Activated naive CD8-positive, alpha-beta T cell treated with anti-CD3 and anti-CD28 coated beads for 36 hours (primary cell): Measurements from ENCODE around the gene DLG4. TPM values are rescaled to one million over a fixed set of nuclear protein-coding genes. Genes with fewer than 3 reads are reported as not detected.
"Not testable (repeated sequence)": the region's sequence is repeated elsewhere in the genome, so short reads cannot be mapped to it uniquely, and the experiment has no call there.

Source experiments
- DNase-seq: peaks from one replicate; pipeline ENCODE4 v3.0.0; 2021
- H3K27ac Mint-ChIP-seq: one replicate; pipeline ENCODE4 v1.8.0; 2022; ENCODE audit warnings: mild to moderate bottlenecking, moderate library complexity, mixed read lengths
- H3K27me3 Mint-ChIP-seq: one replicate; pipeline ENCODE4 v1.8.0; 2022; ENCODE audit warnings: mild to moderate bottlenecking, mixed read lengths
- H3K36me3 Mint-ChIP-seq: one replicate; pipeline ENCODE4 v1.8.0; 2021; ENCODE audit warnings: mild to moderate bottlenecking, mixed read lengths
- H3K4me1 Mint-ChIP-seq: one replicate; pipeline ENCODE4 v1.8.0; 2021; ENCODE audit warnings: mixed read lengths
- H3K4me3 Mint-ChIP-seq: one replicate; pipeline ENCODE4 v1.8.0; 2022; ENCODE audit warnings: mild to moderate bottlenecking, moderate library complexity, mixed read lengths
- H3K9me3 Mint-ChIP-seq: one replicate; pipeline ENCODE4 v1.8.0; 2022; ENCODE audit warnings: mixed read lengths
- total RNA-seq, 2 experiments: library from RNA; stranded (reverse); gene quantifications; one replicate each; pipeline ENCODE4 v1.2.3, GENCODE V29; 2021

The DLG4 gene
- total RNA-seq, 2 experiments from 2014 or later, result 8.9 to 9.8 TPM

GRCh38 chr17:7252176-7253043, 32.8 kb upstream of the DLG4 start, which contains the start of gene ELP5:
TSS of gene ELP5 (plus strand) at chr17:7252215. CDS start at chr17:7252551, 336 bp downstream.
- Mint-ChIP-seq H3K27me3 (no peaks in the 10 kb centered on the region), H3K4me3 (peak within 1 kb of the TSS; percentile 97), H3K4me1 (peaks cover 29% of the 10 kb centered on the region), H3K9me3 (no peaks in the 10 kb centered on the region), H3K27ac (peak within 1 kb of the TSS; percentile 100), H3K36me3 (peaks cover 39% of the 10 kb centered on the region)
- peak; percentile 91 for DNase-seq

DNA sequence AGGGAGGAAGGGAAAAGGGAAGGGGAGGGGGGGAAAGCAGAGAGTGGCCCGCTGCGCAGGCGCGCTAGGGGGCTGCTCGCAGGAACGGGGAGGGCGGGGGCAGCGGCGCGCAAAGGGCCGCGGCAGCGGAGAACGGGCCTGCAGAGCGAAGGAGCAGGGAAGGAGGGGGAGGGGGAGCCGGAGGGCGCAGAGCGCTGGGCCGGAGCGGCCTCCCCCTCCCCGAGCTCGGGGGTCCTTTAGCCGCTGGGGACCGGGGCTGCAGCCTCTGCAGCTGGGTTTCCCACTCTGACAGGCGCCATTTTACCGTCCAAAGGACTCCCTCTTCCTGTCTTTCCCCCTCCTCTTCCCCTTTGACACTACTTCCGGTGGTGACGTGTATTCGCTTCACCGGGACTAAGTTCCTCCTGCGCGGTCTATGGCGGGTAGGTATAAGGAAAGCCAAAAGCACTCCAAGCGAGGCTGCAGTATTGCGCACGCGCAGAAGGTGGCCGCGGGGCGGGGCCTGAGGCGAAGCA, 32.1 kb upstream of the DLG4 start, which contains the start of gene CTDNEP1:
Gene CTDNEP1, minus strand, starts transcription at position 74 of the 515 bp plus-strand sequence. CDS start 438 bp downstream, outside the sequence.
- Mint-ChIP-seq H3K9me3 (no peaks in the 10 kb centered on the region), H3K4me1 (peaks cover 32% of the 10 kb centered on the region), H3K36me3 (peaks cover 37% of the 10 kb centered on the region), H3K4me3 (peak within 1 kb of the TSS; percentile 97), H3K27ac (peak within 1 kb of the TSS; percentile 100), H3K27me3 (no peaks in the 10 kb centered on the region)
- peak; percentile 97 for DNase-seq

DNA sequence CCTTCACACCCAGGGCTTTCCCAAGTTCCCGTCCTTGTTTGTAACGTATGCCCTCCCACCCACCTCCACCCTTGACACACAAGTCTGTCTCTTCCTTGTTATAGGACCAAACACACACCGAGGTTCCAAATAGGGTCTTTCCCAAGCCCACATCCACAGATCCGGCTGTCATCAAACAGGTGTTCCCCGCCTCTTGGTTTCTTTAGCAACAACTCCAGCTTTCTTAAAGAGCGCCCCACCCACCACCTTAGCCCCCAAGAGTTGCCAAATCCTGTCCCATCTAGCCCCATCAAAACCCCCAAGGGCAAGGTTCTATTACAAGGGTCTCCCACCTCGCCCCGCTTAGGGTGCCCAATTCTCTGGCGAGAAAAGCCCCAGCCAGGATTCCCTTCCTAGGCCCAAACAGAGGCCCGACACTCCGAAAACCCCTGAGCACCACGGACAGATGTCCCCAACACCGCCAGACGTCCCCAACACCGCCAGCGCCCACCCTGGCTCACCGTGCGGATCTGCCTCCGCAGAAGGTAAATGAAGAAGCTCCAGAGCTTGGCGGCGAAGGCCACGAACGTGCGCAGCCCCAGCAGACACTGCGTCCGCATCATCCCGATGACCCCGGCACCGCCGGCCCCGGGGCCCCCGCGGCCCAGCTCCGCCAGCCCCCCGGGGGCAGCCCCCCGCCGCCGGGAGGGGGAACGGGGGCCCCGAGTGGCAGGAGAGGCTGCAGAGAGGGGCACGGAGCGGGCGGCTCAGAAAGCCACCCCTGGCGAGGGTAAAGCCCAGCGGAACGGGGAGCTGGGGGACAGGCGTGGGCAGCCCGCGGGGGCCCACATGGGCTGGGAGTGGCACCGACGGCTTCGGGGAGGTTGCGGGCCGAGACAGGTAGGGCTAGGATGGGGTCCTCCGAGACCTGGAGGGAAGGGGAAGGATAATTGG, 31.3 kb upstream of the DLG4 start:
- Mint-ChIP-seq H3K27me3 (no peaks in the 10 kb centered on the region), H3K4me3 (peak overlapping the region; percentile 97), H3K9me3 (no peaks in the 10 kb centered on the region), H3K36me3 (peaks cover 36% of the 10 kb centered on the region), H3K4me1 (peaks cover 36% of the 10 kb centered on the region), H3K27ac (peak overlapping the region; percentile 100)
- no peak for DNase-seq

DNA sequence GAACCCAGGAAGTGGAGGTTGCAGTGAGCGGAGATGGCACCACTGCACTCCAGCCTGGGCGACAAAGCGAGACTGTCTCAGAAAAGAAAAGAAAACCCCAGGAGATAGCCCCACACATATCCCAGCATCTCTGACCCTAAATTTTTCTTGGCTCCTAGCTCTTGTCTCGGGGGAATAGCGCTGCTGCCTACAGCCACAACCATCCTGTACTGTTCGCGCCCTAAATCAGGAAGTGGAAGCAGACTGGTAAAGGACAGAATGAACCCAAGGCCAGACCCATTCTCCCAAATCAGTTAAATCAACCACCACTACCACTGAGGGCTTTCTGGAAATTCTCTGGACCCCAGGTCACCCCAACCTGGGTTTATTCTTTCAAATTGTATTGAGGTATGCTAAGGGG, 30.2 kb upstream of the DLG4 start:
- Mint-ChIP-seq H3K4me3 (peak overlapping the region; percentile 97), H3K4me1 (peaks cover 36% of the 10 kb centered on the region), H3K36me3 (peaks cover 35% of the 10 kb centered on the region), H3K9me3 (no peaks in the 10 kb centered on the region), H3K27ac (peak overlapping the region; percentile 94), H3K27me3 (no peaks in the 10 kb centered on the region)
- DNase-seq, result no peak

DNA sequence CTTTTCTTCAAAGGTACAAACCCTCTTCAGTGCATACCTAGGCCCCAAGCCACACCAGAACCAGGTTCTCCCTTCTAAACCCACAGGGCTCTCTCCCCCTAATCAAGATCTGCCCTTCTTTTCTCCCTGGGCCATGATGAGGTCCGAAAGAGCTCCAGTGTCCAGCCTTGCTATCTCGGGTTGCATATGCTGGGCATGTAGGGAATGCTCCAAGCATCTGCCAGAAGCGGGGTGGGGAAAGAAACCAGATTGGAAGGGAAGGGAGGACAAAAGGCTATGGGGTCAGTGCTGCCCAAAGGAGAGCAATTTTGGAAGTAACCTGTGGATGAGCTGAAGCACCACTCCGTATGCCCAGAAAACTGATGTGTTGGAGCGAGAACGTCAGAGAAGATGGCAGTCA, 29.6 kb upstream of the DLG4 start:
- H3K36me3 Mint-ChIP-seq, result peaks cover 36% of the 10 kb centered on the region
- H3K27ac Mint-ChIP-seq, result peak overlapping the region; percentile 35
- peak overlapping the region; percentile 97 for H3K4me3 Mint-ChIP-seq
- H3K27me3 Mint-ChIP-seq, result no peaks in the 10 kb centered on the region
- no peak for DNase-seq
- no peaks in the 10 kb centered on the region for H3K9me3 Mint-ChIP-seq
- peaks cover 36% of the 10 kb centered on the region for H3K4me1 Mint-ChIP-seq

GRCh38 chr17:7248796-7249195, 29.2 kb upstream of the DLG4 start:
- H3K27ac Mint-ChIP-seq, result no peak overlapping the region
- peak overlapping the region; percentile 97 for H3K4me3 Mint-ChIP-seq
- peaks cover 32% of the 10 kb centered on the region for H3K4me1 Mint-ChIP-seq
- H3K9me3 Mint-ChIP-seq, result no peaks in the 10 kb centered on the region
- H3K36me3 Mint-ChIP-seq, result peaks cover 32% of the 10 kb centered on the region
- no peak for DNase-seq
- H3K27me3 Mint-ChIP-seq, result no peaks in the 10 kb centered on the region

DNA sequence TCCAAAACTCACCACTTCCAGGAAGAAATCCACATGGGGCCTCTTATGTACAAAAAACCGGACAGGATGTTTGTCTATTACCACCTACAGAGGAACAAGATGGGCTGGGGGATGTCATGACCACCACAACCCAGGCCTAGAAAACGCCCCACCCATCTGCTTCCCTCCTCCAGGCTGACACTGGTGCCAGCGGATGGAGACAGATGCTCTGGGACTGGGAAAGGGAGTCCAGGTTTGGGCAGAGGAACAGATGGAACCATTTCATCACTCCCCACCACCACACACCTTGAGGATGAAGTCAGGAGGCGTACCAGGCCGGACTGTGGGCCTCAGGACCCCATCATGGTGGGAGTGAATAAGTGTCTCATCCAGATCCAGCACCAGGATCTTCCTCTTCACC, 27.1 kb upstream of the DLG4 start:
- H3K4me3 Mint-ChIP-seq, result no peak overlapping the region
- H3K4me1 Mint-ChIP-seq, result peaks cover 35% of the 10 kb centered on the region
- H3K27me3 Mint-ChIP-seq, result peaks cover 3% of the 10 kb centered on the region
- H3K9me3 Mint-ChIP-seq, result no peaks in the 10 kb centered on the region
- DNase-seq, result no peak
- peak overlapping the region; percentile 69 for H3K27ac Mint-ChIP-seq
- peaks cover 36% of the 10 kb centered on the region for H3K36me3 Mint-ChIP-seq

- Mint-ChIP-seq H3K36me3 (peaks cover 27% of the 10 kb centered on the region), H3K4me1 (peaks cover 43% of the 10 kb centered on the region)
- H3K27me3 Mint-ChIP-seq, DNase-seq, H3K27ac Mint-ChIP-seq, H3K9me3 Mint-ChIP-seq, H3K4me3 Mint-ChIP-seq: not testable (repeated sequence)
Observed at GRCh38 chr17:7243838-7244237, 24.2 kb upstream of the DLG4 start.

DNA sequence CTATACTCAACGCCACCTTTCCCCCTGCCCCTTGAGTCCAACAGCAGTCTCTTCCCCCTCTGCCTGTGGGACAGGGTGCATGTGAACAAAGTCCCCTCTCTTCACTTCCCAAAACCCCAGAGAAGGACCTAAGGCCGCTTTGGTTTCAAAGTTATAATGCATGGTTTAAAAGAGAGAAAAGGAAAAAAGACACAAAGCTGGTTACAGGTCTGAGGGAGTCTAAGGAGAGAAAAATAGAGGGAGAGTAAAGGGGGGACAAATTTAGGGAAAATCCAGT, 23.8 kb upstream of the DLG4 start:
- peaks cover 39% of the 10 kb centered on the region for H3K4me1 Mint-ChIP-seq
- DNase-seq, result no peak
- H3K36me3 Mint-ChIP-seq, result peaks cover 26% of the 10 kb centered on the region
- H3K9me3 Mint-ChIP-seq, result no peaks in the 10 kb centered on the region
- peak overlapping the region; percentile 68 for H3K4me3 Mint-ChIP-seq
- peaks cover 3% of the 10 kb centered on the region for H3K27me3 Mint-ChIP-seq
- peak overlapping the region; percentile 82 for H3K27ac Mint-ChIP-seq

GRCh38 chr17:7242717-7243452, 23.2 kb upstream of the DLG4 start:
- H3K36me3 Mint-ChIP-seq, result peaks cover 26% of the 10 kb centered on the region
- peak overlapping the region; percentile 99 for H3K4me3 Mint-ChIP-seq
- peak overlapping the region; percentile 98 for H3K27ac Mint-ChIP-seq
- no peaks in the 10 kb centered on the region for H3K9me3 Mint-ChIP-seq
- peaks cover 3% of the 10 kb centered on the region for H3K27me3 Mint-ChIP-seq
- peaks cover 39% of the 10 kb centered on the region for H3K4me1 Mint-ChIP-seq
- peak; percentile 89 for DNase-seq

GRCh38 chr17:7241783-7242716, 22.4 kb upstream of the DLG4 start, which contains the start of gene GABARAP:
TSS of gene GABARAP (minus strand) at chr17:7242449. CDS start at chr17:7242330, 119 bp downstream.
- peak within 1 kb of the TSS; percentile 98 for H3K27ac Mint-ChIP-seq
- no peaks in the 10 kb centered on the region for H3K9me3 Mint-ChIP-seq
- H3K4me1 Mint-ChIP-seq, result peaks cover 43% of the 10 kb centered on the region
- H3K36me3 Mint-ChIP-seq, result peaks cover 28% of the 10 kb centered on the region
- peak; percentile 86 for DNase-seq
- H3K27me3 Mint-ChIP-seq, result peaks cover 3% of the 10 kb centered on the region
- H3K4me3 Mint-ChIP-seq, result peak within 1 kb of the TSS; percentile 99

- Mint-ChIP-seq H3K4me3 (peak overlapping the region; percentile 99), H3K36me3 (peaks cover 30% of the 10 kb centered on the region), H3K27me3 (peaks cover 3% of the 10 kb centered on the region), H3K4me1 (peaks cover 43% of the 10 kb centered on the region), H3K27ac (peak overlapping the region; percentile 98), H3K9me3 (no peaks in the 10 kb centered on the region)
- DNase-seq, result no peak
Observed at GRCh38 chr17:7241090-7241733, 21.6 kb upstream of the DLG4 start.

DNA sequence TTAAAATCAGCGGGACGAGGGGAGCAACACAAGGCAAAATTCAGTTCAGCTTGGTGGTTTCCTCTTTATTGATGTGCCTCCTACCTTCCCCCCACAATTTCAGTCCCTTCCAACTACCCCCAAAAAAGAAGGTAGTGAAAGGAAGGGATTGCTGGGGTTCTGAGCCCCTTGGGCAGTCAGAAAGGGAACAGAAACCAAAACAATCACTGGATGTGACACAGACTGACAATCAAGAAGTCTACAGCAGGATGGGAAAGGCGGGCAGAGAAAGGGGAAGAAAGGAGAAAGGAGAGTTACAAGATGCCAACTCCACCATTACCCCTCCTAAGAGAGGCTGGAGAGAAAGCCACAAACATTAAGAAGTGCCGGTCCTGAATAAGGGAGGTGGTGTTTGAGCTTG, 20.7 kb upstream of the DLG4 start:
- Mint-ChIP-seq H3K4me1 (peaks cover 52% of the 10 kb centered on the region), H3K27ac (peak overlapping the region; percentile 98), H3K36me3 (peaks cover 32% of the 10 kb centered on the region)

More for the DNA sequence above, 20.7 kb upstream of the DLG4 start:
- no peak for DNase-seq
- peaks cover 3% of the 10 kb centered on the region for H3K27me3 Mint-ChIP-seq
- H3K9me3 Mint-ChIP-seq, result no peaks in the 10 kb centered on the region
- H3K4me3 Mint-ChIP-seq, result peak overlapping the region; percentile 98
